Measurements from ENCODE around the gene CLASP2. TPM values are rescaled to one million over a fixed set of nuclear protein-coding genes. Genes with fewer than 3 reads are reported as not detected.

The CLASP2 gene
- total RNA-seq, 1 experiment from 2014 or later: 36.5 TPM

DNA sequence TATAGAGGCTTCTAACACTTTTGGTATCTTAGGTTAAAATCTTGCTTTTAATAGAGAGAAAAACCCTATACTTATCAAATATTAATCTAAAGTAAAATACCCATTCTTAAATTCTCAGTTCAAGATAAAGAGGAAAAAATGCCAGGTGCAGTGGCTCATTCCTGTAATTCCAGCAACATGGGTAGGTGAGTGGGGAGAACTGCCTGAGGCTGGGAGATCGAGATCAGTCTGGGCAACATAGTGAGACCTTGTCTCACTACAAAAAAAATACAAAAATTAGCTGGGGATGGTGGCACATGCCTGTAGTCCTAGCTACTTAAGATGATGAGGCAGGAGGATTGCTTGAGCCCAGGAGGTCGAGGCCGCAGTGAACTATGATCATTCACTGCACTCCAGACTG is 135.8 kb downstream of the CLASP2 start:
- no peak overlapping the region for H3K4me2 ChIP-seq
- BruUV-seq (replicated peaks): no TSS peak
- peak in 1 of 2 experiments; percentile 3 for DNase-seq
- peaks cover 11% of the 10 kb centered on the region; the same call in 1 of the 2 replicates for H3F3A ChIP-seq (ENCODE audit: insufficient read depth, low read depth)
- no peaks in the 10 kb centered on the region for H4K20me1 ChIP-seq (ENCODE audit: insufficient read depth)
- H3K9me2 ChIP-seq (ENCODE audit: insufficient read depth): no peaks in the 10 kb centered on the region
- no peak for TF ChIP-seq EZH2 (IDR thresholded peaks at IDR 0.05; ENCODE audit: low read depth)
- TF ChIP-seq, protein P1, sequence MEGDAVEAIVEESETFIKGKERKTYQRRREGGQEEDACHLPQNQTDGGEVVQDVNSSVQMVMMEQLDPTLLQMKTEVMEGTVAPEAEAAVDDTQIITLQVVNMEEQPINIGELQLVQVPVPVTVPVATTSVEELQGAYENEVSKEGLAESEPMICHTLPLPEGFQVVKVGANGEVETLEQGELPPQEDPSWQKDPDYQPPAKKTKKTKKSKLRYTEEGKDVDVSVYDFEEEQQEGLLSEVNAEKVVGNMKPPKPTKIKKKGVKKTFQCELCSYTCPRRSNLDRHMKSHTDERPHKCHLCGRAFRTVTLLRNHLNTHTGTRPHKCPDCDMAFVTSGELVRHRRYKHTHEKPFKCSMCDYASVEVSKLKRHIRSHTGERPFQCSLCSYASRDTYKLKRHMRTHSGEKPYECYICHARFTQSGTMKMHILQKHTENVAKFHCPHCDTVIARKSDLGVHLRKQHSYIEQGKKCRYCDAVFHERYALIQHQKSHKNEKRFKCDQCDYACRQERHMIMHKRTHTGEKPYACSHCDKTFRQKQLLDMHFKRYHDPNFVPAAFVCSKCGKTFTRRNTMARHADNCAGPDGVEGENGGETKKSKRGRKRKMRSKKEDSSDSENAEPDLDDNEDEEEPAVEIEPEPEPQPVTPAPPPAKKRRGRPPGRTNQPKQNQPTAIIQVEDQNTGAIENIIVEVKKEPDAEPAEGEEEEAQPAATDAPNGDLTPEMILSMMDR (conservative IDR thresholded peaks at IDR 0.05): no peak
- ChIA-PET POLR2A (ENCODE audit: unreplicated experiment) (interaction anchor here (0.6 kb wide), 1 partner anchor 430 kb away, joined by 4 read pairs; no protein-coding TSS in a partner anchor), CTCF (no interaction called here)
- H3K27ac ChIP-seq: no peak overlapping the region
- H3K36me3 ChIP-seq (ENCODE audit: low read depth): no peaks in the 10 kb centered on the region
- no peaks in the 10 kb centered on the region for H3K9me3 ChIP-seq (ENCODE audit: insufficient read depth, low read depth)
- H3K27me3 ChIP-seq (ENCODE audit: insufficient read depth, low read depth): no peaks in the 10 kb centered on the region
- intact Hi-C loops (cut with micrococcal nuclease; ENCODE audit: unreplicated experiment): no loop called here
- H3K79me2 ChIP-seq (ENCODE audit: low read depth): no peaks in the 10 kb centered on the region
- no peak overlapping the region for H3K4me3 ChIP-seq
- H2AFZ ChIP-seq: no peak overlapping the region
- H3K4me1 ChIP-seq (replicated peaks; ENCODE audit: insufficient read depth): peaks cover 24% of the 10 kb centered on the region

DNA sequence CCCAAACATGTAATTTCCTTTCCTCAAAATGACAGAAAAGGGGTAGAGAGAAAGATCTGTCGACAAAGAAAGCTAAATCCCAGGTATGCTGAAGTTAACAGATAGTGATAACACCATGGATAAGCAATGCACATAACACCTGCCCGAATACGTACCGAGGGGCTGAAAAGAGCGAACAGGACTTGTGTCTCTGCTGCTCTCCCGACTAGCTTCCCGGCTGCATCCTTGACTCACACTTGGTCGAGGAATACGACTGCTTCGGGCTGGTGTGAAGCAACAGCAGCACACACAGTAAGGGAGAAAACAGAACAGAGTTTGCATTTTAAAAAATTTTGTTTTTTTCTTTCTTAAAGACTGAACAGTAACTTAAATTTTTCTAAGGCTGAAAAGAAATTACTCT is 136.4 kb downstream of the CLASP2 start:
- Histone ChIP-seq H3F3A (ENCODE audit: insufficient read depth, low read depth) (peaks cover 11% of the 10 kb centered on the region; the same call in 1 of the 2 replicates), H3K79me2 (ENCODE audit: low read depth) (no peaks in the 10 kb centered on the region), H3K27me3 (ENCODE audit: insufficient read depth, low read depth) (no peaks in the 10 kb centered on the region), H3K4me3 (no peak overlapping the region), H3K4me2 (no peak overlapping the region), H3K9me3 (ENCODE audit: insufficient read depth, low read depth) (no peaks in the 10 kb centered on the region), H3K27ac (no peak overlapping the region), H4K20me1 (ENCODE audit: insufficient read depth) (no peaks in the 10 kb centered on the region), H3K9me2 (ENCODE audit: insufficient read depth) (no peaks in the 10 kb centered on the region), H3K4me1 (replicated peaks; ENCODE audit: insufficient read depth) (peaks cover 24% of the 10 kb centered on the region), H2AFZ (no peak overlapping the region), H3K36me3 (ENCODE audit: low read depth) (no peaks in the 10 kb centered on the region)
- ChIA-PET POLR2A (ENCODE audit: unreplicated experiment) (no interaction called here), CTCF (no interaction called here)
- no peak for DNase-seq
- BruUV-seq (replicated peaks): no TSS peak
- no peak for TF ChIP-seq EZH2 (IDR thresholded peaks at IDR 0.05; ENCODE audit: low read depth)
- intact Hi-C loops (cut with micrococcal nuclease; ENCODE audit: unreplicated experiment): no loop called here

DNA sequence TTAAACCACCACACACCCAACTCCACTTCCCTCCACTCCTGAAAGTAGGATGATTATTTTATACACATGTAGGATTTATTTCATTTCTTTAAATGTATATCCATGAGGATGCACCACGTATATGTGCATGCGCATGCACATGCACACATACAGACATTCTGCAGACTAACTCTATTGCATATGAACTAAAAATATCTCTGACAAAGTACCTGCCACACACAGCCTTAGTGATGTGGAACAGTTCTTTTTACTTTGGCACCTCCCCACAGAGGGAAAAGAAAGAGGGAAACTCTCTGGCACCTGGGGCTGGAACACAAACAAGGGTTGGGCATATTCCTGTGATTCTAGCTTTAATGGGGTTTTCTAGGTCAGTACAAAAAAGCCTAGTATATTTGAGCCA is 138.2 kb downstream of the CLASP2 start:
- Histone ChIP-seq H3K4me2 (no peak overlapping the region), H3K9me3 (ENCODE audit: insufficient read depth, low read depth) (no peaks in the 10 kb centered on the region), H3K27ac (no peak overlapping the region; the same call in 1 of the 2 replicates), H3K4me1 (replicated peaks; ENCODE audit: insufficient read depth) (peaks cover 24% of the 10 kb centered on the region), H3K4me3 (no peak overlapping the region), H3K27me3 (ENCODE audit: insufficient read depth, low read depth) (no peaks in the 10 kb centered on the region), H3F3A (ENCODE audit: insufficient read depth, low read depth) (peaks cover 11% of the 10 kb centered on the region; the same call in 1 of the 2 replicates), H3K79me2 (ENCODE audit: low read depth) (no peaks in the 10 kb centered on the region), H3K9me2 (ENCODE audit: insufficient read depth) (no peaks in the 10 kb centered on the region), H4K20me1 (ENCODE audit: insufficient read depth) (no peaks in the 10 kb centered on the region), H2AFZ (no peak overlapping the region), H3K36me3 (ENCODE audit: low read depth) (no peaks in the 10 kb centered on the region)
- intact Hi-C loops (cut with micrococcal nuclease; ENCODE audit: unreplicated experiment): loop anchor here (2.0 kb wide), 1 partner anchor 139 kb away; the partner anchor contains the start of gene UBP1
- TF ChIP-seq, protein P1 (conservative IDR thresholded peaks at IDR 0.05): no peak
- TF ChIP-seq EZH2 (IDR thresholded peaks at IDR 0.05; ENCODE audit: low read depth): no peak
- ChIA-PET POLR2A (ENCODE audit: unreplicated experiment) (no interaction called here), CTCF (no interaction called here)
- DNase-seq: no peak
- no TSS peak for BruUV-seq (replicated peaks)

DNA sequence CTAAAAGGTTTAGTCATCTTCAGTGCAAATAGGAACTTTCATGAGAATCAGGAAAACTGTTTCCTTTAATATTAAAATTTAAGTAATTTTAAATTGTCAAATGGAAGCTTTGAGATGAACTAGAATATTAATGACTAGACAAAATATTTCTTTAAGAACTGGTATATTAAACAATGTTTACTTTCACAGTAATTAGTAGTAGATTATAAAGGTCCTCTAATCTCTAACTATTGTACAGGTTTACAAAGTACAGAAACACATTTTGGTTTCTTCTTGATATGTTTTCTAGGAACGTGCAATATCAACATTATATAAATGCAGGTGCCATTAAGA is 138.9 kb downstream of the CLASP2 start:
- Histone ChIP-seq H3K9me3 (ENCODE audit: insufficient read depth, low read depth) (no peaks in the 10 kb centered on the region), H3K27me3 (ENCODE audit: insufficient read depth, low read depth) (no peaks in the 10 kb centered on the region), H3K9me2 (ENCODE audit: insufficient read depth) (no peaks in the 10 kb centered on the region), H3K4me2 (peak overlapping the region; percentile 54), H3K79me2 (ENCODE audit: low read depth) (no peaks in the 10 kb centered on the region), H4K20me1 (ENCODE audit: insufficient read depth) (no peaks in the 10 kb centered on the region), H3K4me3 (no peak overlapping the region), H3K4me1 (replicated peaks; ENCODE audit: insufficient read depth) (peaks cover 24% of the 10 kb centered on the region), H3K27ac (peak overlapping the region; percentile 62), H2AFZ (no peak overlapping the region), H3K36me3 (ENCODE audit: low read depth) (no peaks in the 10 kb centered on the region), H3F3A (ENCODE audit: insufficient read depth, low read depth) (peaks cover 11% of the 10 kb centered on the region; the same call in 1 of the 2 replicates)
- TF ChIP-seq, protein P1 (conservative IDR thresholded peaks at IDR 0.05): no peak
- TF ChIP-seq EZH2 (IDR thresholded peaks at IDR 0.05; ENCODE audit: low read depth): no peak
- no TSS peak for BruUV-seq (replicated peaks)
- ChIA-PET POLR2A (ENCODE audit: unreplicated experiment) (no interaction called here), CTCF (no interaction called here)
- intact Hi-C loops (cut with micrococcal nuclease; ENCODE audit: unreplicated experiment): loop anchor here (2.0 kb wide), 1 partner anchor 138 kb away; the partner anchor contains the start of gene UBP1
- no peak for DNase-seq
